HG02870 (cell line): ENCODE data around the gene LENG9.
A peak's percentile ranks its signal among the peaks of the same experiment; 100 is the strongest.
"Not testable (repeated sequence)": the region's sequence is repeated elsewhere in the genome, so short reads cannot be mapped to it uniquely, and the experiment has no call there.

Experiments
- ATAC-seq: cut with Tn5 transposase; IDR thresholded peaks from one replicate; pipeline ENCODE4 v1.9.1; 2021; ENCODE audit warnings: mild to moderate bottlenecking, moderate library complexity; ENCODE audit not compliant: unreplicated experiment

LENG9 gene

DNA sequence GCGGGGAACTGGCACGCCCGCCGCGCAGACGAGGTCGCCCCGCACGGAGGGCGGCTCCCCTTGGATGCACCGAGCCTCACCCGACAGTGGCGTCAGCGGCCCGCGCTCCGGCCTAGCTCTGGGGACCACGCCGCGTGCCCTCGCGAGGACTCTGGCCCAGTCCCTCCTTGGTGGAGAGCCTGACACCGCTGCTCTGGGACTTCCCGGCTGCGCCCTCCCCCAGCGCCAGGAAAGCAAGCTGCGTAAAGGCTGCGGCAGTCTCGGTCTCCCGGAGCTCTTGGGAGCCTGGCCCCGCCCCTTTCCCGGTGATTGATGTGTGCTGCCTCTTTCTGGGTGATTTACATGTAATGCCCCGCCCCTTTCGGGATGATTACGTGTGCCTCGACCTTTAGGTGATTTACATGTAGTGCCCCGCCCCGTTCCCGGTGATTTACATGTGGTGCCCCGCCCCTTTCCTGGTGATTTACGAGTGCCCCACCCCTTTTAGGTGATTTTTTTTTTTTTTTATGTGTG is at the start of gene LENG9:
TSS of gene LENG9 (minus strand) at position 248 of the 513 bp plus-strand sequence. CDS start 252 bp downstream, outside the sequence.
- peak; percentile 61 for ATAC-seq

DNA sequence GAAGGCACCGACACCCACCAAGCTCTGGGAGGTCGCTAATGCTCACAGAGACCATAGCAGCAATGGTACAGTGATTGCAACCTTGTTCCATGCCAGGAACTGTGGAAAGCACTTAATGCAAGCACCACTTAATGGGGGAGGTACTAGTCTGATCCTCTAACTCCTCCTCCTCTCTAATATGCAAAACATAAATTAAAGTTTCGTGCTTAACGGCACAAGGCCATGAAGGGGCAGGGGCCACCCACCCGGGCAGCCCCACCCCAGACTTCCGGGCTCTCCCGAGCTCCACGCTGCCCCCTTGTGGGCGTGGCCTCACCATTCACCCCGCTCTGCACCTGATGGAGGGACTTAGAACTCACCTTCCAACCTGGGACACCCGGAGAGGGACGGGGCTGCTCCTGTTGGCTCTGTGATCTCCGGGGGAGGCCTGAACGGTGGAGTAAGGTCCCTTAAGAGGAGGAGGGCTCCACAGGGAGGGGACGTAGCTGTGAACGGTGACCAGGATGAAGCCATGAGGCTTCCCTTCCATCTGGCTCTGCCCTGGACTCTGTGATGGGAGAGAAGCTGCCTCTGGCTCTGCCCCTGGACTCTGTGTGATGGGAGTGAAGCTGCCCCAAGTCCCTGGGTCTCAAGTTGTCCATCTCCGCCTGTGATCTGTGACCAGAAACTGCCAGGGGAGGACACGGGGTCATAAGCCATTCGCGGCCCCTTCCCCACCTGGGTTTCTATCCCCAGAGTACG is 45.8 kb upstream of the LENG9 start:
- not testable (repeated sequence) for ATAC-seq

DNA sequence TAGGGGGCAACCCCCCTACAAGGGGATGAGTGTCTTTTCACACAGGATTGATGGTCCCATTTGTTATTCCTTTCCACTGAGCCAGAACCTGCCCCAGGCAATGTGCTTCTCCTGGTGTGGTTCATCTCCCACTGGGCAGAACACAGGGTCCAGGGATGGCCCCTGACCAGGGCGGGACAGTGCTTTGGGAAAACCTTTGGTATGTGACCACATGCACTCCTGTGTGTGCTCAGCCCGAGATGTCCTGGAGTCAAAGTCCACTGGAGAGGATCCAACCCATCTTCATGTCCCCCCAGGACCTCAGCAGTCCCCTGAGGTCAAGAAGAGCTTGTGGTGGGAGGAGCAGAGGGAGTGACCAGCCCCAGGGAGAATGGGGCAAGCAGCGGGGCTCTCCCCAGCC is 44.9 kb upstream of the LENG9 start:
- not testable (repeated sequence) for ATAC-seq

DNA sequence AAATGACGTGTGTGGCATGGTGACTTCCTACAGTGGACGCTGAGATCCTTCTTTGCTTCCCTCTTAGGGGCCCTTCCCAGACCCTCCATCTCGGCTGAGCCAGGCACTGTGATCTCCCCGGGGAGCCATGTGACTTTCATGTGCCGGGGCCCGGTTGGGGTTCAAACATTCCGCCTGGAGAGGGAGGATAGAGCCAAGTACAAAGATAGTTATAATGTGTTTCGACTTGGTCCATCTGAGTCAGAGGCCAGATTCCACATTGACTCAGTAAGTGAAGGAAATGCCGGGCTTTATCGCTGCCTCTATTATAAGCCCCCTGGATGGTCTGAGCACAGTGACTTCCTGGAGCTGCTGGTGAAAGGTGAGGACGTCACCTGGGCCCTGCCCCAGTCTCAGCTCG is 44.2 kb upstream of the LENG9 start:
- ATAC-seq = no peak

DNA sequence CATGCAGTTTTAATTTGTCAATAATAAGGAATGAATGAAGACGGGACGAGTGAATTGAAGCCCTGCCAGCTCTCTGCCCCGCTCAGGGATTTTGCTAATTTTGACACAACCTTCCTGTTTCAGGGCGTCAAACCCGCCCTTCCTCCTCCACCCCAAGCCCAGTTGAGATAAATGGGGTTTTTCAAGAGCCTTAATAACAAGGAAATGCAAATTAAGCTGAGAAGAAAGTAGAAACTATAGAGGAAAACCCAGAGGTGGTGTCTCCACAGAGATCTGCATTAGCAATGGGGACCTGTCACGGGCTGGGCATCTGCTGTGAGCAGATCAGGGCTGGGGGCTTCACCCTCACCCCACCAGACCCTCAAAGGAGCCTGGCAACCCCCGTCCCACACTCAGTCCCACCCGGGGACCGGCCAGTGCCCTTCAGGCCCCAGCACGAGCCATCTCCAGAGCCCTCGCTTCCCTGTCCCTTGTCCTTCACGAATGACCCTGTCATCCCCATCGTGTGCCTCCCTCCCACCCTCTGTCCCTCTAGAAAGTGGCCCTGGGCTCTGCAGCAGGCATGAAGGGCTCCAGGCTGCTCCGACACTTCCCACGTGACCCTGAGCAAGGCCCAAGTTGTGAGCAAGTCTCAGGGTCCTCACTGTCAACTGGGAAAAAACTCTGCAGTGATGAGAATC is 43.6 kb upstream of the LENG9 start:
- not testable (repeated sequence) for ATAC-seq

DNA sequence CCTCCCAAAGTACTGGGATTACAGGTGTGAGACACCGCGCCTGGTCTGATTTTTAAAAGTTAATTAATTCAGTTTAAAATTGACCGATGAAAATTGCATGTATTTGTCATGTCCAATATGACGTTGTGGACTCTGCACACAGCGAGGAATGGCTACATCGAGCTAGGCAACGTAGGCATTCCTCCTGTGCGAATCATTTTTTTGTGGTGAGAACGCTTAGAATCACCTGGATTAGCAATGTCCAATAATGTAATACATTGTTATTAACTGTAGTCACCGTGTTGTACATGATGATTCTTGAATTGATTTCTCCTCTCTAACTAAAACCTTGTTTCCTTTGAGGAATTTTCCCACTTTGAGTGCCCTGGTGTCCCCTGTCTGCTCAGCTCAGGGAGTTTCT is 42.5 kb upstream of the LENG9 start:
- ATAC-seq = no peak

DNA sequence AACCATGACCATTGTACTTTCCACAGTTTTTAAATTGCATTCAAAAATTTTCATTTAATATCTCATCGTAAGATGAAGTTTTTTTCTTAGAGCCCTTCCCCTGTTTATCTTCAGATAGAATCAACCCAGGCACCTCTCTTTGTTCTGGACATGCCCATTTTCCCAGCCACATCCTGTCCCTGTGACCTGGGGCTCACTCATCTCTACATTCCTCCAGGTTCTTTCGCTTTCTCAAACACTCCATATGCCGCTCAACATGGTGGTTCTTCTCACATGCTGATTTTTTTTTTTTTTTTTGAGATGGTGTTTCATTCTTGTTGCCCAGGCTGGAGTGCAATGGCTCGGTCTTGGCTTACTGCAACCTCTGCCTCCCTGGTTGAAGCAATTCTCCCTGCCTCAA is 42.0 kb upstream of the LENG9 start:
- not testable (repeated sequence) for ATAC-seq

DNA sequence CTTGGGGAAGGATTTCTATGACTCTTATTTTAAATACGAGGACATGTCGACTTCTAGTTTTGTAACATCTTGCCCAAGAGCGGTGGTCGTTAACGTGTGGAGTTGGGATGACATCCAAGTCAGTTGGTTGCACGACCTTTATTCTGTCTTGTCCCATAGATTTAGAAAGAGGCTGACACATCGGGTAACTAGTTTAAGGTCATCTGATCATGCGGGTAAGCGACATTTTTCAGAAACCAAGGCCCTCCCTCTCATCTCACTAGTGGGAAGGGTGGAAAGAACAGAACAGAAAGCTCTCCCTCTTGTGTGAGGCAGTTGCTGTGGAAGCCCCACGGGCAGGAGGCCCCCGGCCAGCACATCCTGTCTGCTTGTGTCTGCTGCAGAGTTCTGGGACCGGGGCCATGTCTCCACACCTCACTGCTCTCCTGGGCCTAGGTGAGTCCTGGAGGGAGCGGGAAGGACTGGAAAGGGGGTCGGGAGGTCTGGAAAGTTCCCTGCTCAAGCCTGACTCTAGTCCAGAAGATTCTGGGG is 39.0 kb upstream of the LENG9 start, which contains the start of gene LAIR2:
TSS of gene LAIR2 (plus strand) at position 314 of the 531 bp plus-strand sequence. CDS start at position 402, 88 bp downstream.
- ATAC-seq = no peak

DNA sequence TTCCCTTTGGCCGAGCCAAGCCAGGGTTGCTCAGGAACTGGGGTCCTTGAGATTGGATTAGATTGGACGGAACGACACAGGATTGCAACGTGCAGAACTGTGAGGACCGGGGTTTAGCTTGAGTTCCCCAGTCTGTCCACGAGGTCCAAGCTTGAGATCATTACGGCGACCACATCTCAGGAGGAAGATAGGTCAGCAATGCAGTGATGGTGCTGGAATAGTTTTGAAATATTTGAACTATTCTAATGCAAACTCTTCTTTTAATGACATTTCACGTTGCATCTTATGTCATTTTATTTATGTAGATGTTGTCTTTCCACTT is 34.8 kb upstream of the LENG9 start:
- not testable (repeated sequence) for ATAC-seq

DNA sequence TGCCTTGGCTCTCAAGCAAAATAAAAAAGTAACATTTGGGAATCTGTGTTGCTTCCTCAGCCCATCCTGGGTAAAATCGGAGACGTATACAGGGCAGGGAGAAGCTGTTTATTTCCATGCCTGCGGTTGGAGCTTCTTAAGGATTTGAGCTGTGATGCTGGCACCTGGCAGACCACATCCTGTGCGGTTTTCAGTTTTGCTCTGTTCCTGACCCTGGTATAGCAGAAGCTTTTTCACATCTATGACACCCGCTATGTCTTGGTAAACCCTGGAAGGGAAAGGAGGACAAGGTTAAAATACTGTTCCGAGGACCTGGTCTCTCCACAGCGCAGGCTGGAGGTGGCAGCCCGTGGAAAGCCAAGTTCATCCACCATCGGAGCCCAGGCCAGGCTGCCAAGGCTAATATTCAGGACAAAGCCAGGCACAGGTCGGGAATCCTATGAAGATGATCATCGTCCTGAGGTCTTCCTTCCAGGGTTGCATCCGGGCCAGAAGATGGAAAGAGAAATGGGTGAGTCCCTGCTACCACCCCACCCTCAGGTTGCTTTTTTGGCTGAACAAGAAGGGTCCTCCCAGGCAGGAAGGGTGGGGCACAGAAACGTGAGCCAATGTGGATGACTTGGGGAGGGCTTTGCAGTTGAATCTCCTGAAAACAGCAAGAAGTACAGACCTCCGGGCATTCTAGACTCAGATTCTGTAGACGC is 34.3 kb upstream of the LENG9 start:
- ATAC-seq = not testable (repeated sequence)

DNA sequence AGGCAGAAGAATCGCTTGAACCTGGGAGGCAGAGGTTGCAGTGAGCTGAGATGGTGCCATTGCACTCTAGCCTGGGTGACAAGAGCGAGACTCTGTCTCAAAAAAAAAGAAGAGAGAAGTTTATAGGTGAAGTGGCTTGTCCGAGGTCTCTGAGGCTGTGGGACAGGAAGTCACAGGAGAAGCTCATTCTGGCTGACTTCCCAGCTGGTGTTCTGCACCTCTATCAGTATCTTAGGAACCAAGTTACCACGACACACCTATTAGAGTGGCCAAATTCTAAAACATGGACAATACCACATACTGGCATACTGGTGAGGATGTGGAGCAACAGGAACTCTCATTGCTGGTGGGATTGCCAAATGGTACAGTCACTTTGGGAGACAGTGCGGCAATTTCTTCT is 31.7 kb upstream of the LENG9 start:
- ATAC-seq = not testable (repeated sequence)

DNA sequence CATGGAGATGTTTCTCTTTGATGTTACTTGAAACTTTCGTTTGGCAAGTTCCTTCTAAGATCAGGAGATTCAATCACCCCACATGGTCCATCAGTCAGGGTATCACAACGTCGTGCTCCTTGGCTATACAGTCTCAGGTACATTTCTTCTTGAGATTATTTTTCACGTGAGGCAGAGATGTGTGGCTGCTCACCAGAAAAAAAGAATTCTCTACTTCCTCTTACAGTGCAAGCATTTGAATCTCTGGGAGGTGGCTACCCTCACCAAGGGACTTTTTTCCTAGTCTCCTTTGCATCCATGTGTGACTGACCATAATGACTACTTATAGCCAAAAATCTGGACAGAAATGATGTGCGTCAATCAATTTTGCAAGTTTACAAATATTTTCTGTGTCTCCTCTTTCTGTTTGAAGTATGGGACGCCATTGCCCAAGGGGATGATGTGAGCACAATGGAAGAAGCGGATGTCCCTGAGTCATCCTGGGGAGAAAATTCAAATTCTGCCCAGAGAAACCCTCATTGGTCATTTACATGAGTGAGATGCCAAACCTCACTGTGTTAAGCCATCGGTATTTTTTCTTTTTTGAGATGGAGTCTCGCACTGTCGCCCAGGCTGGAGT is 30.5 kb upstream of the LENG9 start:
- ATAC-seq = no peak

DNA sequence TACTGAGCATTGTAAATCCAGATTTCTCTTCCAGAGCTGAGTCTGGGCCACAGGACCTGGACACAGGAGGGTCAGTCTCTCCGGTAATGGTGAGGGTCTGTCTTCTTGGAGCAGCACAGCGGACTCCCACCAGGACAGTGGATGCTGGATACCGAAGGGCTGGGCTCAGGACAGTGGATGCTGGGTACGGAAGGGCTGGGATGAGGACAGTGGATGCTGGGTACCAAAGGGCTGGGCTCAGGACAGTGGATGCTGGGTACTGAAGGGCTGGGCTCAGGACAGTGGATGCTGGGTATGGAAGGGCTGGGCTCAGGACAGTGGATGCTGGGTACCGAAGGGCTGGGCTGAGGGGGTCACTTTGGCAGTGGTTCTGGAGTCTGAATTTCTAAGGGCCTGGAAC is 29.5 kb upstream of the LENG9 start:
- ATAC-seq = not testable (repeated sequence)

DNA sequence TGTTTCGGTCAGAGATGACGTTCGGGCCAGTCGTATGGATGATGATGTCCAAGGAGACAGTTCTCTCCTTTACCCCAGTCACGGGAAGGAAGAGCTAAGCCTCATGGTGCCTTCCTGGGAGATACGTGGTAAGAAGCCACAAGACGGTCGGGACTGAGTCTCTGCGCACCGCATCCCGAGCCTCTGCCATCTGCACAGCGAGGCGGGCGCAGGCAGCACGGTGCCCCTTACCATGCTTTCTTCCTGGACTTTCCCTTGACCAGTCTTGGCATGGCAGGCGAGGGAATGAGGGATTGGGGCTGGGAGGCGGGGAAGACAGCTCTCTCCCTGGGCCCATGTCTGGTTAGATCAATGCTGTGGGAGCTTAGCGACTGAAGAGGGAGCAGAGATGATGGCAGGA is 29.0 kb upstream of the LENG9 start:
- ATAC-seq = no peak

DNA sequence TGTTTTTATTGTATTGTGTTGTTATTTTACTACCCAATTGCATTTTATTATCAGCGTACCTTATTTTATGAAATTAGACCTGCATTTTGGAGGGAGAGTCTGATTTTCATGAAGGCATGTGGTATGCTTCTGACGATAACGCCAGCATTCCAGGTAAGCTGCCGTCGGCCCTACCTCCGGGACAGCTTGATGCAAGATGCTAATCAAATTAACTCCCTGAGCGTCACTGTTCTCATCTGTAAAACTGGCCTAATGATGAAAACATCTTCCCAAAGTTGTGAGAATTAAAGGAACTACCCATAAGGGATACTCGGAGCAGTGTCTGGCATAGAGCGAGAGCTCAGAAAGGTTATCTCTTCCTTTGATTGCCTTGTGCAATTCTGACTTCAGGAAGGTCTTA is 26.2 kb upstream of the LENG9 start:
- ATAC-seq = no peak

DNA sequence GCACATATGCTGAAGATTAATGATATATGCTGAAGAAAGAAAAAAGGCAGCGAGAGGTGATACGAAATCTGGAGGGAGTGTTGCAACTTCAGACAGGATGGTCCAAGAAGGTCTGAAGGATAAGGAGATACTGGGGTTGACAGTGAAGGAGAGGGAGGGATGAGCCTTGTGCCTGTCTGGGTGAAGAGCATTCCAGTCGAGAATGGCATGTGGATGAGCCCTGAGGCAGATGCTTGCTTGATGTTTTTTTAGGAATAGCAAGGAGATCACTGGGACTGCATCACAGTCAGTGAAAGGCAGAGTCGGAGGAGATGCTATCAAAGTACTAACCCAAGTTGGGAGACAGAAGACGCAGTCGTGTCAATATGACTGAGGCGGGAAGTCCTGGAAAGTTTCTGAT is 25.8 kb upstream of the LENG9 start:
- no peak for ATAC-seq

DNA sequence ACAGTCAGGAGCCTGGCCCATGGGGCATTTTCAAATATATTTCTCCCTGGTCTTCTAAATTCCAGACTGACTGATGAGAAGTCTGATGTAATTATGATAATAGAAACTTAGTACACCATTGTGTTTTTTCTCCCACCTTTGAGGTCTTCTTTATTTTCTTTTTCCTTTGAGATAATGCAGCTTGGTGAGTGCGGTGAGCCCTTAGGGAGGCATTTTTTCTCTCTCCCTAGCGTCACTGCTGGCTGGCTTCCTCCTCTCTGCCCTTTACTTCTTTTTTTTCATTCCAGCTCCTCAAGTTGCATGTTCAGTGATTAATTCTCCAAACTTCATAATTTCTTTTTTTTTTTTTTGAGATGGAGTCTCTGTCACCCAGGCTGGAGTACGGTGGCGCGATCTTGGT is 22.3 kb upstream of the LENG9 start:
- no peak for ATAC-seq

DNA sequence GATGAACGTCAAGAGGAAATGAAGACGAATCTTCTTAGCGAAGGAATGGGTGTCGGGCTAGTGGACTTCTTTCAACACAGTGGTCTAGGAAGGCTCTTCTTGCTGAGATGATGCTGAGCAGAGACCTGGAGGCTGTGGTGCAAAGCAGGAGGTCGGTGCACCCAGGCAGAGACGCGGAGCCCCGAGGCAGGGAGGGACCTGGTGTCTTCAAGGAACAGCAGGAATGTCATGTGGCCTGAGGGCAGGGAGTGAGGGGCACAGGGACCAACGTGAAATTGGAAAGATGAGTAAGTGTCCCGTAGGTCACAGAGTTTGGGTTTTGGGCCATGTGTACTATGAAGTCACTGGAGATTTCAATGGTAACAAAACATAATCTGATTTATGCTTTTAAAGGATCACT is 20.9 kb upstream of the LENG9 start:
- no peak for ATAC-seq

DNA sequence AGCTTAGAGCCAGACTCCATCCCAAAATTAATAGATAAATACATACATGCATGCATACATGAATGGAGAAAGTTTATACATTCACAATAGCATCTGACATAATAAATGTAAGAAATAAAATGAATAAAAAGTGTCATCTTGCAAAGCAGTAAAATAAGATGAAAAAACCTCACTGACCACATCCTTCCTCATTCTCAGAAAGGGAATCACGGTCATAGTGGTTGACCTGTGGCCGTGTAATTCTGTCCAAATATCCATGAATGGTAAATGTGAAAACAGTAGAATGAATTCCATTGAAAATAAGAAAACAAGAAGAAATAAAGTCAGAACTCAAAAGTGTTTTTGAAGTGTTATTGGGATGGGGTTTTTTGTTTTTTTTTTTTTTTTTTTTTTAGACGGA is 19.3 kb upstream of the LENG9 start:
- no peak for ATAC-seq

DNA sequence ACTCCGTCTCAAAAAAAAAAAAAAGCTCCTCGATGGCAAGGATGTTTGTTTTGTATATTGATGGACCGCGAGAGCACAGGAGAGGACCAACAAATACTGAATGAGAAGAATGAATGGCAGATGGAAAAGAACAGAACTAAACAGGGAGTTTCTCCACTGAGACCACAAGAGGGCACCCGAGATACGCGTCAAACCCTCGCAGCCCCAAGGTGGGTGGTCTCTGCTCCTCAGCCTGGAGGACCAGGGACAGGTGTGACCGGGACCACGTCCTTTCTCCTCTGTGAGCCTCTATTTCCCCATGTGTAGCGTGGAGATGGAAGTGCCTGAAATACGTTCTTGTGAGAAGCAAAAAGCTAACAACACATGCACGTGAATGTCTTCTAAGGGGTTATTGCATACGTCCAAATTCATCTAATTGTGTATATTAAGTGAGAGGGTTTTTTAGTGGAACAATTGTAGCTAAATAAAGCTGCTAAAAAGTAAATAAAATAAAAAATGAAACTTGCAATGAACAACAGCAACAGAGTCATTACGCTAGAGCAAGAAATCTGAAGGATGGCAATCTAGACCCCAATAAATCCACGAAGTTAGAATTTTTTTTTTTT is 17.9 kb upstream of the LENG9 start:
- ATAC-seq = no peak

DNA sequence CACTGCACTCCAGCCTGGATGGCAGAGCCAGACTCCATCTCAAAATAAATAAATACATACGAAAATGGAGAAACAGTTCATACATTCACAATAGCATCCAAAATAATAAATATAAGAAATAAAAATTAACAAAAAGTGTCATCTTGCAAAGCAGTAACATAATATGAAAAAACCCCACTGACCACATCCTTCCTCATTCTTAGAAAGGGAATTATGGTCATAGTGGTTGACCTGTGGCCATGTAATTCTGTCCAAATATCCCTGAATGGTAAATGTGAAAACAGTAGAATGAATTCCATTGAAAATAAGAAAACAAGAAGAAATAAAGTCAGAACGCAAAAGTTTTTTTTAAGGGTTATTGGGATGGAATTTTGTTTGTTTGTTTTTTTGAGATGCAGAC is 16.5 kb upstream of the LENG9 start:
- ATAC-seq = no peak
